Measurements from ENCODE around the gene EIF4G1. TPM values are rescaled to one million over a fixed set of nuclear protein-coding genes. Genes with fewer than 3 reads are reported as not detected.

EIF4G1 gene
- total and polyA plus RNA-seq, 2 experiments from 2014 or later, result 227 to 552 TPM

DNA sequence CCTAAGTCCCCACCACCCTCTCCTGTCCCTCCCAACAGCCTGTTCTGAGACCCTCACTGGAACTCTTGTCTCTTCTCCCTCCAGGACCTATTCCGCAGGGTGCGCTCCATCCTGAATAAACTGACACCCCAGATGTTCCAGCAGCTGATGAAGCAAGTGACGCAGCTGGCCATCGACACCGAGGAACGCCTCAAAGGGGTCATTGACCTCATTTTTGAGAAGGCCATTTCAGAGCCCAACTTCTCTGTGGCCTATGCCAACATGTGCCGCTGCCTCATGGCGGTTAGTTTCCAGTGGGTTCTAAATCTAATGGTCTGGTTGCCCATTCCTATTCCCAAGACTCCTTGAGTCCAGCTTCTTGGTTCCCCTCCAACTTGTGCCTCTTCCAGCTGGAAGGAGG, 9.3 kb downstream of the EIF4G1 start:
- Mint-ChIP-seq H3K9me3 (no peaks in the 10 kb centered on the region), H3K27me3 (ENCODE audit: insufficient read depth, low read depth, poor library complexity) (peaks cover 30% of the 10 kb centered on the region), H3K27ac (no peak overlapping the region), H3K4me3 (no peak overlapping the region), H3K4me1 (peaks cover 9% of the 10 kb centered on the region), H3K36me3 (ENCODE audit: low read depth) (peaks cover 98% of the 10 kb centered on the region)
- Histone ChIP-seq H3K4me3 (no peak overlapping the region), H3K9me2 (ENCODE audit: insufficient read depth) (no peaks in the 10 kb centered on the region), H3K4me2 (no peak overlapping the region), H3K27me3 (ENCODE audit: insufficient read depth) (no peaks in the 10 kb centered on the region), H3K36me3 (ENCODE audit: insufficient read depth) (peaks cover 91% of the 10 kb centered on the region), H3F3A (replicated peaks; ENCODE audit: low read depth) (peaks cover 16% of the 10 kb centered on the region; the same call in 1 of the 2 replicates), H3K27ac (ENCODE audit: low read depth) (no peak overlapping the region), H3K4me1 (ENCODE audit: insufficient read depth) (no peaks in the 10 kb centered on the region), H3K79me2 (replicated peaks; ENCODE audit: insufficient read depth) (peaks cover 67% of the 10 kb centered on the region), H4K20me1 (replicated peaks; ENCODE audit: insufficient read depth) (peaks cover 59% of the 10 kb centered on the region), H2AFZ (no peak overlapping the region)
- no peak for TF ChIP-seq POLR2AphosphoS5 (IDR thresholded peaks at IDR 0.05; ENCODE audit: low read depth)
- TF ChIP-seq, protein P1, sequence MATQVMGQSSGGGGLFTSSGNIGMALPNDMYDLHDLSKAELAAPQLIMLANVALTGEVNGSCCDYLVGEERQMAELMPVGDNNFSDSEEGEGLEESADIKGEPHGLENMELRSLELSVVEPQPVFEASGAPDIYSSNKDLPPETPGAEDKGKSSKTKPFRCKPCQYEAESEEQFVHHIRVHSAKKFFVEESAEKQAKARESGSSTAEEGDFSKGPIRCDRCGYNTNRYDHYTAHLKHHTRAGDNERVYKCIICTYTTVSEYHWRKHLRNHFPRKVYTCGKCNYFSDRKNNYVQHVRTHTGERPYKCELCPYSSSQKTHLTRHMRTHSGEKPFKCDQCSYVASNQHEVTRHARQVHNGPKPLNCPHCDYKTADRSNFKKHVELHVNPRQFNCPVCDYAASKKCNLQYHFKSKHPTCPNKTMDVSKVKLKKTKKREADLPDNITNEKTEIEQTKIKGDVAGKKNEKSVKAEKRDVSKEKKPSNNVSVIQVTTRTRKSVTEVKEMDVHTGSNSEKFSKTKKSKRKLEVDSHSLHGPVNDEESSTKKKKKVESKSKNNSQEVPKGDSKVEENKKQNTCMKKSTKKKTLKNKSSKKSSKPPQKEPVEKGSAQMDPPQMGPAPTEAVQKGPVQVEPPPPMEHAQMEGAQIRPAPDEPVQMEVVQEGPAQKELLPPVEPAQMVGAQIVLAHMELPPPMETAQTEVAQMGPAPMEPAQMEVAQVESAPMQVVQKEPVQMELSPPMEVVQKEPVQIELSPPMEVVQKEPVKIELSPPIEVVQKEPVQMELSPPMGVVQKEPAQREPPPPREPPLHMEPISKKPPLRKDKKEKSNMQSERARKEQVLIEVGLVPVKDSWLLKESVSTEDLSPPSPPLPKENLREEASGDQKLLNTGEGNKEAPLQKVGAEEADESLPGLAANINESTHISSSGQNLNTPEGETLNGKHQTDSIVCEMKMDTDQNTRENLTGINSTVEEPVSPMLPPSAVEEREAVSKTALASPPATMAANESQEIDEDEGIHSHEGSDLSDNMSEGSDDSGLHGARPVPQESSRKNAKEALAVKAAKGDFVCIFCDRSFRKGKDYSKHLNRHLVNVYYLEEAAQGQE (IDR thresholded peaks at IDR 0.05; ENCODE audit: unreplicated experiment), result no peak
- no peak for TF ChIP-seq ZNF331 (CRISPR knock-in tag; IDR thresholded peaks at IDR 0.05; ENCODE audit: low read depth)
- TF ChIP-seq, protein P2, sequence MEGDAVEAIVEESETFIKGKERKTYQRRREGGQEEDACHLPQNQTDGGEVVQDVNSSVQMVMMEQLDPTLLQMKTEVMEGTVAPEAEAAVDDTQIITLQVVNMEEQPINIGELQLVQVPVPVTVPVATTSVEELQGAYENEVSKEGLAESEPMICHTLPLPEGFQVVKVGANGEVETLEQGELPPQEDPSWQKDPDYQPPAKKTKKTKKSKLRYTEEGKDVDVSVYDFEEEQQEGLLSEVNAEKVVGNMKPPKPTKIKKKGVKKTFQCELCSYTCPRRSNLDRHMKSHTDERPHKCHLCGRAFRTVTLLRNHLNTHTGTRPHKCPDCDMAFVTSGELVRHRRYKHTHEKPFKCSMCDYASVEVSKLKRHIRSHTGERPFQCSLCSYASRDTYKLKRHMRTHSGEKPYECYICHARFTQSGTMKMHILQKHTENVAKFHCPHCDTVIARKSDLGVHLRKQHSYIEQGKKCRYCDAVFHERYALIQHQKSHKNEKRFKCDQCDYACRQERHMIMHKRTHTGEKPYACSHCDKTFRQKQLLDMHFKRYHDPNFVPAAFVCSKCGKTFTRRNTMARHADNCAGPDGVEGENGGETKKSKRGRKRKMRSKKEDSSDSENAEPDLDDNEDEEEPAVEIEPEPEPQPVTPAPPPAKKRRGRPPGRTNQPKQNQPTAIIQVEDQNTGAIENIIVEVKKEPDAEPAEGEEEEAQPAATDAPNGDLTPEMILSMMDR (conservative IDR thresholded peaks at IDR 0.05; ENCODE audit: low read depth in 2 of 2), result no peak
- ATAC-seq (no peak), DNase-seq (ENCODE audit: low spot score) (no peak)

- peaks cover 58% of the 10 kb centered on the region for H4K20me1 ChIP-seq (replicated peaks; ENCODE audit: insufficient read depth)
- DNase-seq (ENCODE audit: low spot score), result no peak
- no peak overlapping the region for H3K4me3 ChIP-seq
- H3K4me1 ChIP-seq (ENCODE audit: insufficient read depth), result no peaks in the 10 kb centered on the region
- H3F3A ChIP-seq (replicated peaks; ENCODE audit: low read depth), result peaks cover 24% of the 10 kb centered on the region; the same call in 1 of the 2 replicates
- no peak overlapping the region for H3K27ac Mint-ChIP-seq
- H3K9me2 ChIP-seq (ENCODE audit: insufficient read depth), result no peaks in the 10 kb centered on the region
- no peak overlapping the region for H3K27ac ChIP-seq (ENCODE audit: low read depth)
- H3K36me3 Mint-ChIP-seq (ENCODE audit: low read depth), result peaks cover 100% of the 10 kb centered on the region
- H2AFZ ChIP-seq, result no peak overlapping the region
- no peak overlapping the region for H3K4me2 ChIP-seq
- no peaks in the 10 kb centered on the region for H3K4me1 Mint-ChIP-seq
- ATAC-seq, result no peak
- H3K27me3 ChIP-seq (ENCODE audit: insufficient read depth), result no peaks in the 10 kb centered on the region
- H3K9me3 Mint-ChIP-seq, result no peaks in the 10 kb centered on the region
- peaks cover 22% of the 10 kb centered on the region for H3K27me3 Mint-ChIP-seq (ENCODE audit: insufficient read depth, low read depth, poor library complexity)
- peaks cover 62% of the 10 kb centered on the region for H3K79me2 ChIP-seq (replicated peaks; ENCODE audit: insufficient read depth)
- H3K36me3 ChIP-seq (ENCODE audit: insufficient read depth), result peaks cover 95% of the 10 kb centered on the region
- no peak overlapping the region; the same call in 2 of the 3 replicates for H3K4me3 Mint-ChIP-seq
- TF ChIP-seq JUNB (IDR thresholded peaks at IDR 0.05; ENCODE audit: unreplicated experiment) (no peak), ZNF331 (CRISPR knock-in tag; IDR thresholded peaks at IDR 0.05; ENCODE audit: low read depth) (no peak), STAT1 (IDR thresholded peaks at IDR 0.05; ENCODE audit: unreplicated experiment) (no peak), EZH2phosphoT487 (IDR thresholded peaks at IDR 0.05; ENCODE audit: unreplicated experiment) (no peak), CREB1 (CRISPR knock-in tag; IDR thresholded peaks at IDR 0.05; ENCODE audit: low read depth) (no peak)
- TF ChIP-seq, protein P1 (IDR thresholded peaks at IDR 0.05; ENCODE audit: unreplicated experiment), result no peak
Measured at GRCh38 chr3:184325269-184325668, 10.9 kb downstream of the EIF4G1 start.
